MM.1S (cell line): Measurements from ENCODE around the gene HSD11B2.

Source experiments
- DNase-seq: peaks from one replicate; pipeline ENCODE4 v3.0.0-alpha.2; 2015
- H2AFZ ChIP-seq: fragments of 300-600 bp; sonication (generic); 2 replicates; pipeline ENCODE4 v1.6.0; 2016; ENCODE audit warnings: antibody characterized with exemption, low read length
- H3F3A ChIP-seq: fragments of 300-600 bp; sonication (generic); 2 replicates; pipeline ENCODE4 v1.6.1; 2016; ENCODE audit warnings: mild to moderate bottlenecking, antibody characterized with exemption, low read length, moderate library complexity, mixed read lengths; ENCODE audit not compliant: insufficient read depth
- H3K27ac ChIP-seq: fragments of 300-600 bp; sonication (generic); 2 replicates; pipeline ENCODE4 v1.5.1; 2016; ENCODE audit warnings: mild to moderate bottlenecking, low read length
- H3K27me3 ChIP-seq: fragments of 300-600 bp; sonication (generic); replicated peaks from 2 replicates; pipeline ENCODE4 v1.6.0; 2016; ENCODE audit warnings: low read length; ENCODE audit not compliant: insufficient read depth
- H3K36me3 ChIP-seq: fragments of 300-600 bp; sonication (generic); replicated peaks from 2 replicates; pipeline ENCODE4 v1.6.1; 2016; ENCODE audit warnings: mild to moderate bottlenecking, low read length, mixed read lengths; ENCODE audit not compliant: insufficient read depth
- H3K4me1 ChIP-seq: fragments of 300-600 bp; sonication (generic); 2 replicates; pipeline ENCODE4 v1.6.1; 2016; ENCODE audit warnings: low read length, mixed read lengths
- H3K4me2 ChIP-seq: fragments of 300-600 bp; sonication (generic); 2 replicates; pipeline ENCODE4 v1.6.0; 2016; ENCODE audit warnings: low read depth, low read length
- H3K4me3 ChIP-seq: fragments of 300-600 bp; sonication (generic); 2 replicates; pipeline ENCODE4 v1.5.1; 2016; ENCODE audit warnings: low read length, mixed read lengths
- H3K79me2 ChIP-seq: fragments of 300-600 bp; sonication (generic); 2 replicates; pipeline ENCODE4 v1.6.1; 2016; ENCODE audit warnings: mixed run types, low read length, mixed read lengths
- H3K9ac ChIP-seq: fragments of 300-600 bp; sonication (generic); 2 replicates; pipeline ENCODE4 v1.6.1; 2016; ENCODE audit warnings: low read length, mixed read lengths
- H3K9me2 ChIP-seq: fragments of 300-600 bp; sonication (generic); replicated peaks from 2 replicates; pipeline ENCODE4 v1.6.1; 2016; ENCODE audit warnings: mild to moderate bottlenecking, low read length, mixed read lengths; ENCODE audit not compliant: insufficient read depth
- H3K9me3 ChIP-seq: fragments of 300-600 bp; sonication (generic); replicated peaks from 2 replicates; pipeline ENCODE4 v1.6.1; 2016; ENCODE audit warnings: mild to moderate bottlenecking, low read length, mixed read lengths; ENCODE audit not compliant: insufficient read depth
- H4K20me1 ChIP-seq: fragments of 300-600 bp; sonication (generic); 2 replicates; pipeline ENCODE4 v1.6.1; 2016; ENCODE audit warnings: mild to moderate bottlenecking, low read length, moderate library complexity, mixed read lengths; ENCODE audit not compliant: insufficient read depth
- CTCF ChIP-seq: fragments of 300-600 bp; sonication (generic); IDR thresholded peaks from 2 replicates; pipeline ENCODE4 v1.5.1; 2016; ENCODE audit warnings: antibody characterized with exemption, low read length, mixed read lengths
- EZH2 ChIP-seq: fragments of 300-600 bp; sonication (generic); optimal IDR thresholded peaks from 2 replicates; pipeline ENCODE3; 2017; ENCODE audit warnings: low read depth, mild to moderate bottlenecking, antibody characterized with exemption, low read length, mixed read lengths
- EZH2phosphoT487 ChIP-seq: fragments of 300-600 bp; sonication (generic); IDR thresholded peaks from 2 replicates; pipeline ENCODE4 v1.6.1; 2018; ENCODE audit warnings: antibody characterized with exemption, low read length

The HSD11B2 gene

DNA sequence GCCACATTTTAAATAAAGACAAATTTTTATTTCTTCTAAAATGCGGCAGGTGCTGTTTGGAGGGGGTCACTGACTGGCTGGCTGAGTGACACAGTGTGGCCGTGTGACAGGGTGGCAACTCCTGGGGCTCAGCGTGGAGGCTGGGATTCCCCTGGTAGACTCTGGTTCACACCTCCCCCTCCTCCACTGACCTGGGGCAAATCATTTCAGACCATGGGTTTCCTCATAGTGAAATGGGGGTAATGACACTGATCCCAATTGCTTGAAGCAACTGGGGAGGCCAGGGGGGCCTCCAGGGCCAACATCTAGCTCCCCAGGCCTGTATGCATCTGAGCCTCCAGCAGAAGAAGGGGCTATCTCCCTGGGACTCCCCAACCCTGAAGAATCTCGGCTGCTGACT is 6.6 kb downstream of the HSD11B2 start:
- no peak for TF ChIP-seq EZH2
- TF ChIP-seq CTCF = no peak
- TF ChIP-seq EZH2phosphoT487 = no peak

DNA sequence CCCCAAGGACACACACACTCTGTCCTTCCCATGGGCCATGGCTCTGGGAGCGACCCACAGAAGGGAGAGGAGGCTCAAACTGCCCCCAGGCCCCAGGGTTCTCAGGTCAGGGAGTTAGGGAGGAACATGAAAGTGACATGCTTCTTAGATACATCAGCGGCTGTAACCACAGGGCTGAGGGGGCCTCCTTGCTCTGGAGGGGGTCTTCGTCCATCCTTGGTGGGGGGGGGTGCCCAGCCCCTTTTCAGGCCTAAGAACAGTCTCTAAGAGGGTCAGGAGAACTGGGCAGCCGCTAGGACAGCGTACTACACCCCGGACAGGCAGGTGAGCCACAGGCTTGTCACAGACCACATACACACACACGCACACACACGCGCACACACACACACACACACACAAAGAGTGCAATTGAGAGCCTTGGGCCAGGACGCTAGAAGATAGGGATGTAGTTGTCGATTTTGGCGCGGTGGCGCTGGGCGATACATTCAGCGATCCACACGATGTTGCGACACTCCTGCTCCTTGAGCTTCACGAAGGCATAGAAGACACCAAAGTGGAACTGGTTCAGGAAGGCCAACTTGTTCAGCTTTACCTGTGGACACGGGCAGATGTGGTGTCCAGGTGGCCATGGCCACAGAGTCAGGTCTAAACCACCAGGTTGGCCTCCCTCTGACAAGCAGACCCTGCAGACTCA is 7.3 kb downstream of the HSD11B2 start:
- Histone ChIP-seq H4K20me1 (no peaks in the 10 kb centered on the region), H3K4me3 (no peak overlapping the region), H3K27ac (no peak overlapping the region), H3K4me1 (no peaks in the 10 kb centered on the region), H3K27me3 (no peaks in the 10 kb centered on the region), H3K79me2 (no peaks in the 10 kb centered on the region), H3K9me2 (no peaks in the 10 kb centered on the region), H3K36me3 (no peaks in the 10 kb centered on the region), H3K4me2 (no peak overlapping the region), H3K9ac (no peak overlapping the region), H3F3A (no peaks in the 10 kb centered on the region), H2AFZ (no peak overlapping the region), H3K9me3 (no peaks in the 10 kb centered on the region)
- DNase-seq = no peak
- TF ChIP-seq CTCF (no peak), EZH2 (no peak), EZH2phosphoT487 (no peak)

More for the DNA sequence above, 6.6 kb downstream of the HSD11B2 start:
- no peak overlapping the region for H3K9ac ChIP-seq
- no peaks in the 10 kb centered on the region for H3K4me1 ChIP-seq
- H3K79me2 ChIP-seq = no peaks in the 10 kb centered on the region
- H3K27ac ChIP-seq = no peak overlapping the region
- no peak overlapping the region for H3K4me2 ChIP-seq
- no peaks in the 10 kb centered on the region for H3F3A ChIP-seq
- no peaks in the 10 kb centered on the region for H3K36me3 ChIP-seq
- H3K27me3 ChIP-seq = no peaks in the 10 kb centered on the region
- no peak for DNase-seq
- no peak overlapping the region for H2AFZ ChIP-seq
- H3K4me3 ChIP-seq = no peak overlapping the region
- no peaks in the 10 kb centered on the region for H4K20me1 ChIP-seq
- H3K9me2 ChIP-seq = no peaks in the 10 kb centered on the region
- no peaks in the 10 kb centered on the region for H3K9me3 ChIP-seq

GRCh38 chr16:67438824-67439393 is 8.0 kb downstream of the HSD11B2 start:
- H3K36me3 ChIP-seq = no peaks in the 10 kb centered on the region
- no peaks in the 10 kb centered on the region for H3K79me2 ChIP-seq
- no peaks in the 10 kb centered on the region for H4K20me1 ChIP-seq
- no peaks in the 10 kb centered on the region for H3K9me3 ChIP-seq
- H3K27ac ChIP-seq = no peak overlapping the region
- no peaks in the 10 kb centered on the region for H3K4me1 ChIP-seq
- no peak overlapping the region for H3K4me3 ChIP-seq
- H3F3A ChIP-seq = no peaks in the 10 kb centered on the region
- no peak overlapping the region for H3K4me2 ChIP-seq
- no peak overlapping the region for H2AFZ ChIP-seq
- DNase-seq = no peak
- H3K9ac ChIP-seq = no peak overlapping the region
- no peaks in the 10 kb centered on the region for H3K27me3 ChIP-seq
- H3K9me2 ChIP-seq = no peaks in the 10 kb centered on the region
- TF ChIP-seq EZH2phosphoT487 (no peak), CTCF (no peak), EZH2 (no peak)
